Right lobe of liver (tissue), 4 donors: ENCODE results near the gene TMEM139.

Experiments
- POLR2A ChIP-seq: fragments of 450-650 bp; IDR thresholded peaks from one replicate; pipeline ENCODE4 v1.6.1; 2017; ENCODE audit warnings: antibody characterized with exemption, mild to moderate bottlenecking
- TF ChIP-seq, protein P1 (sequence below), 4 donors: fragments of 200-600 bp in 3 of 4; fragments of 450-650 bp in 1 of 4; IDR thresholded peaks; one replicate each; pipeline versions ENCODE4 v1.5.1 to v1.8.0; 2016 to 2022; ENCODE audit warnings: antibody characterized with exemption in 4 of 4, mild to moderate bottlenecking in 2 of 4
- donor health status: DM: no; HTN: no; CAD: no.
- donor health status: DM: no; HTN: no; CAD: no.
- donor health status: DM: no; HTN: yes; CAD: no.

DNA sequence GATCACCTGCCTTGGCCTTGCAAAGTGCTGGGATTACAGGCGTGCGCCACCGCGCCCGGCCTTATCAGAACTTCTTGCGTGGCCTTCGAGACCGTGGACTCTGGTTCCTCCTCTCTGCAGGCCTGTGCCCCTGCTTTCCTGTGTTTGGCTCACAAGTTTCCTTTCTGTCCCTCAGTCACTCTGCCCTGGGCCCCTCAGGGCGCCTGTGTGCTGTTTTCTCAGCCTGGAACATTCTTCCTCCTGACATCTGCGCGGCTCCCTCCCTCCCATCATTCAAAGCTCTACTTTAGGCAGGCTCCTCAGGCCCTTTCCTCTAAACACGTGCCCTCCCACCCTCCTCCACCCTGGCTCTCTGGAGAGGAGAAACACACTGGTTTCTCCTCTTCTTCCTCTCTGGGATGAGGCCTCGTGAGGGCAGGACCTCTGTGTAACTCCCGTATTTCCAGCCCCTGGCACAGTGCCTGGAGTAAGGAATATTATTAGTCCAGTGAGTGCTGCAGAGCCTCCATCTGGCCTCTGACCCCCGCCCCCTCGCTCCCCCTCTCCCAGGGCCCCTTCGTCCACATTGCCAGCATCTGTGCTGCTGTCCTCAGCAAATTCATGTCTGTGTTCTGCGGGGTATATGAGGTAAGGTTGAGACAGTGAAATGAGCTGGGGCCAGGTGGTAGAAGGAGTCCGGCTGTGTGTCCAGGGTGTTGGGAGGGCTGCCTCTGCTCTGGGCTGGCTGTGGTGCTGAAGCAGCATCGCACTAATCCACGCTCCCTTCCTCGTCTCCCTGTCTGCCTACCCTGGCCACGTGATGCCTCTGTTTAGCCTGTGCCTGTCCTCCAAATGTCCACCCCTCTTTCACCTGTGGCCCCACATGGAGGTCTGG, 38.2 kb downstream of the TMEM139 start:
- TF ChIP-seq, protein P1, sequence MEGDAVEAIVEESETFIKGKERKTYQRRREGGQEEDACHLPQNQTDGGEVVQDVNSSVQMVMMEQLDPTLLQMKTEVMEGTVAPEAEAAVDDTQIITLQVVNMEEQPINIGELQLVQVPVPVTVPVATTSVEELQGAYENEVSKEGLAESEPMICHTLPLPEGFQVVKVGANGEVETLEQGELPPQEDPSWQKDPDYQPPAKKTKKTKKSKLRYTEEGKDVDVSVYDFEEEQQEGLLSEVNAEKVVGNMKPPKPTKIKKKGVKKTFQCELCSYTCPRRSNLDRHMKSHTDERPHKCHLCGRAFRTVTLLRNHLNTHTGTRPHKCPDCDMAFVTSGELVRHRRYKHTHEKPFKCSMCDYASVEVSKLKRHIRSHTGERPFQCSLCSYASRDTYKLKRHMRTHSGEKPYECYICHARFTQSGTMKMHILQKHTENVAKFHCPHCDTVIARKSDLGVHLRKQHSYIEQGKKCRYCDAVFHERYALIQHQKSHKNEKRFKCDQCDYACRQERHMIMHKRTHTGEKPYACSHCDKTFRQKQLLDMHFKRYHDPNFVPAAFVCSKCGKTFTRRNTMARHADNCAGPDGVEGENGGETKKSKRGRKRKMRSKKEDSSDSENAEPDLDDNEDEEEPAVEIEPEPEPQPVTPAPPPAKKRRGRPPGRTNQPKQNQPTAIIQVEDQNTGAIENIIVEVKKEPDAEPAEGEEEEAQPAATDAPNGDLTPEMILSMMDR (IDR thresholded peaks at IDR 0.05): no peak
- no peak for TF ChIP-seq POLR2A
